ENCODE data around the gene ZNF180. TPM values are rescaled to one million over a fixed set of nuclear protein-coding genes. Genes with fewer than 3 reads are reported as not detected.

Gene ZNF180
- total RNA-seq, 2 experiments from 2014 or later = 7.6 to 9.4 TPM

- H3K4me1 Mint-ChIP-seq (ENCODE audit: low read depth) = peaks cover 13% of the 10 kb centered on the region
- TF ChIP-seq CTCF (IDR thresholded peaks at IDR 0.05) = no peak
- no peaks in the 10 kb centered on the region for H3K36me3 ChIP-seq (ENCODE audit: insufficient read depth, low read length)
- intact Hi-C loops (cut with DNase I, micrococcal nuclease) = no loop called here
- peak within 1 kb of the TSS; percentile 89 for H3K4me3 Mint-ChIP-seq
- peak within 1 kb of the TSS; percentile 47 for H3K4me3 ChIP-seq (ENCODE audit: low read length)
- peaks cover 9% of the 10 kb centered on the region for H3K4me1 ChIP-seq (ENCODE audit: insufficient read depth, low read length)
- H3K27ac ChIP-seq (ENCODE audit: low read depth in 1 of 2, low read length in 2 of 2) = no peak within 1 kb of the TSS
- no peak within 1 kb of the TSS for H3K27ac Mint-ChIP-seq
- peaks cover 14% of the 10 kb centered on the region for H3K27me3 Mint-ChIP-seq
- DNase-seq (peak; percentile 24 to 80 (median 55)), ATAC-seq (ENCODE audit: poor library complexity) (peak; percentile 96)
- H3K36me3 Mint-ChIP-seq (ENCODE audit: low read depth) = peaks cover 94% of the 10 kb centered on the region
- peaks cover 40% of the 10 kb centered on the region for H3K9me3 Mint-ChIP-seq
- H3K27me3 ChIP-seq (ENCODE audit: control insufficient read depth in 1 of 2, insufficient read depth in 2 of 2, low read length in 2 of 2) = peaks cover 0 to 4% of the 10 kb centered on the region in 2 experiments
- CTCF ChIA-PET = no interaction called here
- peaks cover 39 to 88% of the 10 kb centered on the region in 2 experiments for H3K9me3 ChIP-seq (ENCODE audit: control insufficient read depth in 1 of 2, insufficient read depth in 1 of 2, low read length in 2 of 2)
- POLR2A ChIA-PET = no interaction called here
Measured at GRCh38 chr19:44447916-44448674, 52.2 kb downstream of the ZNF180 start, which contains the start of gene ZNF229. ZNF229 (minus strand) TSS chr19:44448472; CDS start chr19:44442847, 5,625 bp downstream.

- Mint-ChIP-seq H3K9me3 (peaks cover 23% of the 10 kb centered on the region), H3K4me3 (no peak overlapping the region), H3K4me1 (ENCODE audit: low read depth) (no peaks in the 10 kb centered on the region), H3K27ac (no peak overlapping the region), H3K27me3 (no peaks in the 10 kb centered on the region), H3K36me3 (ENCODE audit: low read depth) (peaks cover 81% of the 10 kb centered on the region)
- Histone ChIP-seq H3K9me3 (ENCODE audit: control insufficient read depth in 1 of 2, insufficient read depth in 1 of 2, low read length in 2 of 2) (peaks cover 24 to 74% of the 10 kb centered on the region in 2 experiments), H3K36me3 (ENCODE audit: insufficient read depth, low read length) (no peaks in the 10 kb centered on the region), H3K4me1 (ENCODE audit: insufficient read depth, low read length) (no peaks in the 10 kb centered on the region), H3K4me3 (ENCODE audit: low read length) (no peak overlapping the region), H3K27ac (ENCODE audit: low read depth in 1 of 2, low read length in 2 of 2) (no peak overlapping the region), H3K27me3 (ENCODE audit: control insufficient read depth in 1 of 2, insufficient read depth in 2 of 2, low read length in 2 of 2) (no peaks in the 10 kb centered on the region)
- POLR2A ChIA-PET = no interaction called here
- DNase-seq = no peak
- CTCF ChIA-PET = no interaction called here
- intact Hi-C loops (cut with DNase I, micrococcal nuclease) = no loop called here
- no peak for TF ChIP-seq CTCF (IDR thresholded peaks at IDR 0.05)
- ATAC-seq (ENCODE audit: poor library complexity) = no peak
Measured at GRCh38 chr19:44438441-44438840, 61.9 kb downstream of the ZNF180 start.

GRCh38 chr19:44435441-44435840, 64.9 kb downstream of the ZNF180 start:
- ChIA-PET CTCF (no interaction called here), POLR2A (no interaction called here)
- Mint-ChIP-seq H3K27ac (no peak overlapping the region), H3K9me3 (peaks cover 27% of the 10 kb centered on the region), H3K4me3 (no peak overlapping the region), H3K4me1 (ENCODE audit: low read depth) (no peaks in the 10 kb centered on the region), H3K27me3 (no peaks in the 10 kb centered on the region), H3K36me3 (ENCODE audit: low read depth) (peaks cover 82% of the 10 kb centered on the region)
- peaks cover 20 to 75% of the 10 kb centered on the region in 2 experiments for H3K9me3 ChIP-seq (ENCODE audit: control insufficient read depth in 1 of 2, insufficient read depth in 1 of 2, low read length in 2 of 2)
- DNase-seq (no peak), ATAC-seq (ENCODE audit: poor library complexity) (no peak)
- H3K27ac ChIP-seq (ENCODE audit: low read depth in 1 of 2, low read length in 2 of 2) = no peak overlapping the region
- TF ChIP-seq CTCF (IDR thresholded peaks at IDR 0.05) = no peak
- H3K4me3 ChIP-seq (ENCODE audit: low read length) = no peak overlapping the region
- H3K36me3 ChIP-seq (ENCODE audit: insufficient read depth, low read length) = no peaks in the 10 kb centered on the region
- H3K4me1 ChIP-seq (ENCODE audit: insufficient read depth, low read length) = no peaks in the 10 kb centered on the region
- intact Hi-C loops (cut with DNase I, micrococcal nuclease) = no loop called here
- H3K27me3 ChIP-seq (ENCODE audit: control insufficient read depth in 1 of 2, insufficient read depth in 2 of 2, low read length in 2 of 2) = no peaks in the 10 kb centered on the region
